Neutrophil (primary cell): ENCODE data around the gene RYR2.

ENCODE experiments used
- H3K27ac ChIP-seq: fragments of 200-600 bp; sonication (generic); 2 replicates; pipeline ENCODE4 v1.5.1; 2016; ENCODE audit warnings: mild to moderate bottlenecking, moderate library complexity
- H3K27me3 ChIP-seq: fragments of 200-600 bp; sonication (generic); 2 replicates; pipeline ENCODE4 v1.6.0; 2016; ENCODE audit warnings: mild to moderate bottlenecking
- H3K36me3 ChIP-seq: fragments of 200-600 bp; sonication (generic); 2 replicates; pipeline ENCODE4 v1.5.1; 2017
- H3K4me1 ChIP-seq, 2 experiments: fragments of 200-600 bp in 1 of 2; sonication (generic) in 1 of 2; 1 replicate in 1 of 2; 2 replicates in 1 of 2; pipeline versions ENCODE4 v1.5.1 to v1.6.1; 2013 to 2016; ENCODE audit warnings: low read depth in 1 of 2, low read length in 1 of 2, mild to moderate bottlenecking in 1 of 2, moderate library complexity in 1 of 2; ENCODE audit not compliant: control insufficient read depth in 1 of 2, insufficient read depth in 1 of 2
- H3K4me3 ChIP-seq, 2 experiments: fragments of 200-600 bp in 1 of 2; sonication (generic) in 1 of 2; 1 replicate in 1 of 2; 2 replicates in 1 of 2; pipeline ENCODE4 v1.5.1; 2013 to 2016; ENCODE audit warnings: low read depth in 1 of 2, low read length in 1 of 2, mild to moderate bottlenecking in 1 of 2, moderate library complexity in 1 of 2
- H3K9me3 ChIP-seq: fragments of 200-600 bp; sonication (generic); 2 replicates; pipeline ENCODE4 v1.5.1; 2016
- CTCF ChIP-seq: fragments of 200-600 bp; sonication (generic); IDR thresholded peaks from 2 replicates; pipeline ENCODE4 v1.5.1; 2016; ENCODE audit warnings: antibody characterized with exemption

RYR2 gene

DNA sequence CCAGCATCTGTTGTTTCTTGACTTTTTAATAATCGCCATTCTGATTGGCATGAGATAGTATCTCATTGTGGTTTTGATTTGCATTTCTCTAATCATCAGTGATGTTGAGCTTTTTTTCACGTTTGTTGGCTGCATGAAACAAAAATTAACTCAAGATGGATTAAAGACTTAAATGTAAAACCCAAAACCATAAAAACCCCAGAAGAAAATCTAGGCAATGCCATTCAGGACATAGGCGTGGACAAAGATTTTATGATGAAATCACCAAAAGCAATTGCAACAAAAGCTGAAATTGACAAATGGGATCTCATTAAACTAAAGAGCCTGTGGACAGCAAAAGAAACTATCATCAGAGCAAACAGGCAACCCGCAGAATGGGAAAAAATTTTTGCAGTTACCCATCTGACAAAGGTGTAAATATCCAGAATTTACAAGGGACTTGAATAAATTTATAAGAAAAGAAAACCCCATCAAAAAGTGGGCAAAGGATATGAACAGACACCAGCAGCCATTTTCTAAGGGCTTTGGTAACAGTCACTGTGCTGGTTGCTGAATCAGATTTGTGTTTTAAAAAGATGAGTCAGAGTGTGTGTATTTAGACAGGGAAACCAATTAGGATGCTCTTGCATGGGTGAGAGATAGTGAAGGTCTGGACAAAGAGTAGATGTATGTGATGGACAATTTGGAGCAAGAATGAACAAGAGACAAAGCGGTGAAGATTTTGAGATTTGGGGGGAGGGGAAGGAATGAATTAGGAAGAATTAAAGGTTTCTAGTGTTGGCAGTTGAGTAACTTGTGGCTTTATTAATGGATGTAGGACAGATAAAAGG is 110.7 kb downstream of the RYR2 start:
- Histone ChIP-seq H3K4me1 (no peaks in the 10 kb centered on the region), H3K27ac (no peak overlapping the region), H3K27me3 (no peaks in the 10 kb centered on the region), H3K9me3 (no peaks in the 10 kb centered on the region), H3K36me3 (no peaks in the 10 kb centered on the region), H3K4me3 (no peak overlapping the region)
- no peak for TF ChIP-seq CTCF

DNA sequence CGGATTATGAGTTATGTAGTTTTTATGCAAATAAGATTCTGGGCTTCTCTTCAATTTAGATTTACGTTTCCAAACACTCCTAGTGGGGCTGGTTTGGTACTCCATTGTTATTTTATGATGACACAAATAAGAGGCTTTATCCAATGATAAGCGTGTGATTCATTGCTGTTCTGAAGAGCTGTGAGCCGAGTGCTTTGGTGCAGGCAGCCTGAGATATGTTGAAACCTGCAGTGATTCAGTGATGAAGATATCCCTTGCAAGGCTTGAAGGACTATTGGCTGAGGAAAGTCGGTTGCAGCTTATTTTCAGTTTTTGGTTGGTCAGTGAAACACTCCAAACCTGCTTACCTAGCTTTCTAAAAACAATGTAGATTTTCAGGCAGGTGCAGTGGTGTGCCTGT is 112.2 kb downstream of the RYR2 start:
- no peak overlapping the region for H3K4me3 ChIP-seq
- H3K9me3 ChIP-seq, result no peaks in the 10 kb centered on the region

GRCh38 chr1:237164406-237165352 is 122.7 kb downstream of the RYR2 start:
- no peaks in the 10 kb centered on the region for H3K27me3 ChIP-seq
- no peak overlapping the region for H3K4me3 ChIP-seq
- H3K27ac ChIP-seq, result no peak overlapping the region
- no peaks in the 10 kb centered on the region for H3K9me3 ChIP-seq
- H3K36me3 ChIP-seq, result no peaks in the 10 kb centered on the region
- TF ChIP-seq CTCF, result no peak
- H3K4me1 ChIP-seq, result no peaks in the 10 kb centered on the region

More for the DNA sequence above, 112.2 kb downstream of the RYR2 start:
- H3K27ac ChIP-seq, result no peak overlapping the region
- no peaks in the 10 kb centered on the region for H3K27me3 ChIP-seq
- TF ChIP-seq CTCF, result no peak
- no peaks in the 10 kb centered on the region for H3K4me1 ChIP-seq
- H3K36me3 ChIP-seq, result no peaks in the 10 kb centered on the region

DNA sequence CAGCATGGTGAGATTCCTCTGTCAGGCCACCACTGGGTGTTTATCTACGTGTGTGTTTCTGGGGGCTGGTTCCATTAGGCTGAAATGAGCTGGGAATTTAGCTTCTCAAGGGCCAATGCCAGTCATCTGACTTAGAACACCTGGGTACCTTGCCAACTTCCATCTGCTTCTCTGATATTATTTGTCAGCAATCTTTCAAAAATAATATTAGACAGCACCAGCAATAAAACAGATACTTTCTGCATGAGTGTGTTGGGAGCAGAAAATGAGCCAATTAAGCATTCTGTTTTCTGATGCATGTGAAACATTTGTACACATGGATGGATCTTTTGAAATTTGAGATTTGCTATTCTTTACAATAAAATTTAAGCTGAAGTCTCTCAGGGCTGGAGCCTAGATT is 124.1 kb downstream of the RYR2 start:
- Histone ChIP-seq H3K27ac (no peak overlapping the region), H3K36me3 (no peaks in the 10 kb centered on the region), H3K27me3 (no peaks in the 10 kb centered on the region), H3K4me3 (no peak overlapping the region), H3K9me3 (no peaks in the 10 kb centered on the region), H3K4me1 (no peaks in the 10 kb centered on the region)
- no peak for TF ChIP-seq CTCF

DNA sequence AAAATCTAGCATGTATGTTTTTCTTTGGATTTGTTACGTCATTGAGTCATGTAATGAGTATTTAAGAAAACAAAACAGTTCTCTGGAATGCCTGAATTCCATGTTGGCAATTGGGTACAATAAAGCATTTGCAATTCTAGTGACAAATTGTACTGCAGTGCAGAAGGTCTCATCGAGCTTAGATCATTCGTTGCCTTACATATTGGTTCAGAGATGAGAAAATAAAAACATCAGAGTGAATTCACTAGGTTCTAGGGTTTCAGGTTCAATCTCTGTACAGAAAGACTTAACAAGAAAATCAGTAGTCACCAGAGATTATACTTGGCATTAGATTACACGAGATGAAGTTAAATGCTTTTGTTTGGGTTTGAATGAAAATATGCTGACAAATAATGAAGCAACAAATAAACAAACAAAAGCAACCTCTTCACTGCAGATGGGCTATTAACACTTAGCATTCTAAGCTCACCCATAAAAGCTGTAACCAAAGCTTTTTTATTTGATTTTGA is 124.7 kb downstream of the RYR2 start:
- no peak for TF ChIP-seq CTCF
- H3K9me3 ChIP-seq, result no peaks in the 10 kb centered on the region
- no peaks in the 10 kb centered on the region for H3K27me3 ChIP-seq
- no peak overlapping the region for H3K27ac ChIP-seq
- H3K36me3 ChIP-seq, result no peaks in the 10 kb centered on the region
- H3K4me3 ChIP-seq, result no peak overlapping the region
- no peaks in the 10 kb centered on the region for H3K4me1 ChIP-seq
